H9 (cell line): ENCODE data around the gene TTC7B. TPM values are rescaled to one million over a fixed set of nuclear protein-coding genes. Genes with fewer than 3 reads are reported as not detected.

Experiments
- DNase-seq: peaks from one replicate; pipeline ENCODE4 v3.0.0-alpha.2; 2017
- H2AFZ ChIP-seq: one replicate; pipeline ENCODE4 v1.6.1; 2013; ENCODE audit warnings: mild to moderate bottlenecking, low read length, control low read depth, moderate library complexity
- H2AK5ac ChIP-seq: 2 replicates; pipeline ENCODE4 v1.6.1; 2013; ENCODE audit warnings: low read length, control low read depth, mixed read lengths; ENCODE audit not compliant: insufficient read length
- H2BK120ac ChIP-seq: one replicate; pipeline ENCODE4 v1.6.1; 2013; ENCODE audit warnings: low read depth, mild to moderate bottlenecking, low read length, control low read depth, inconsistent platforms; ENCODE audit not compliant: poor library complexity, severe bottlenecking
- H2BK12ac ChIP-seq: 2 replicates; pipeline ENCODE4 v1.6.1; 2013; ENCODE audit warnings: low read length, control low read depth, mixed read lengths, low read depth; ENCODE audit not compliant: insufficient read length
- H2BK15ac ChIP-seq: 2 replicates; pipeline ENCODE4 v1.6.1; 2013; ENCODE audit warnings: low read depth, low read length, control low read depth
- H2BK20ac ChIP-seq: one replicate; pipeline ENCODE4 v1.6.1; 2013; ENCODE audit warnings: low read depth, mild to moderate bottlenecking, low read length, control low read depth, inconsistent platforms; ENCODE audit not compliant: poor library complexity, severe bottlenecking
- H2BK5ac ChIP-seq: 2 replicates; pipeline ENCODE4 v1.6.1; 2013; ENCODE audit warnings: low read length, control low read depth, mixed read lengths; ENCODE audit not compliant: insufficient read length
- H3K14ac ChIP-seq: 2 replicates; pipeline ENCODE4 v1.6.1; 2013; ENCODE audit warnings: low read length, control low read depth; ENCODE audit not compliant: insufficient read depth
- H3K18ac ChIP-seq: 2 replicates; pipeline ENCODE4 v1.6.1; 2013; ENCODE audit warnings: low read depth, mild to moderate bottlenecking, mixed read lengths, low read length, control low read depth; ENCODE audit not compliant: insufficient read length
- H3K23ac ChIP-seq: 2 replicates; pipeline ENCODE4 v1.6.1; 2013; ENCODE audit warnings: low read length, control low read depth, mixed read lengths, low read depth; ENCODE audit not compliant: insufficient read length
- H3K23me2 ChIP-seq: 2 replicates; pipeline ENCODE4 v1.6.1; 2013; ENCODE audit warnings: low read depth, mild to moderate bottlenecking, mixed read lengths, low read length, control low read depth; ENCODE audit not compliant: insufficient read length, poor library complexity, severe bottlenecking
- H3K27ac ChIP-seq: 2 replicates; pipeline ENCODE4 v1.5.1; 2013; ENCODE audit warnings: low read length, control low read depth, mixed read lengths, low read depth; ENCODE audit not compliant: insufficient read length
- H3K27me3 ChIP-seq: 2 replicates; pipeline ENCODE4 v1.6.1; 2013; ENCODE audit warnings: low read length, control low read depth, inconsistent platforms; ENCODE audit not compliant: insufficient read depth
- H3K4ac ChIP-seq: 2 replicates; pipeline ENCODE4 v1.6.1; 2013; ENCODE audit warnings: low read depth, mild to moderate bottlenecking, control low read depth, inconsistent platforms, low read length, moderate library complexity
- H3K4me1 ChIP-seq: 2 replicates; pipeline ENCODE4 v1.6.1; 2013; ENCODE audit warnings: low read length, control low read depth, inconsistent platforms; ENCODE audit not compliant: insufficient read depth
- H3K4me2 ChIP-seq: 2 replicates; pipeline ENCODE4 v1.6.1; 2013; ENCODE audit warnings: low read length, control low read depth, mixed read lengths; ENCODE audit not compliant: insufficient read length, insufficient read depth
- H3K56ac ChIP-seq: 2 replicates; pipeline ENCODE4 v1.6.1; 2013; ENCODE audit warnings: low read depth, mild to moderate bottlenecking, mixed read lengths, low read length, control low read depth; ENCODE audit not compliant: insufficient read length
- H3K79me1 ChIP-seq: 2 replicates; pipeline ENCODE4 v1.6.1; 2013; ENCODE audit warnings: low read depth, mild to moderate bottlenecking, moderate library complexity, low read length, control low read depth, inconsistent platforms; ENCODE audit not compliant: insufficient read depth, poor library complexity, severe bottlenecking
- H3K79me2 ChIP-seq: 2 replicates; pipeline ENCODE4 v1.6.1; 2013; ENCODE audit warnings: low read length, control low read depth, inconsistent platforms; ENCODE audit not compliant: insufficient read depth
- H3K9ac ChIP-seq: 2 replicates; pipeline ENCODE4 v1.6.1; 2013; ENCODE audit warnings: low read length, control low read depth, mixed read lengths; ENCODE audit not compliant: insufficient read length; ENCODE audit errors: extremely low read depth
- H3K9me3 ChIP-seq: one replicate; pipeline ENCODE4 v1.6.1; 2013; ENCODE audit warnings: low read depth, low read length, inconsistent platforms; ENCODE audit not compliant: control insufficient read depth
- H3T11ph ChIP-seq: one replicate; pipeline ENCODE4 v1.6.1; 2013; ENCODE audit warnings: mild to moderate bottlenecking, low read length, control low read depth, inconsistent platforms
- H4K20me1 ChIP-seq: one replicate; pipeline ENCODE4 v1.6.1; 2013; ENCODE audit not compliant: control insufficient read depth, insufficient read length, insufficient read depth
- H4K5ac ChIP-seq: 2 replicates; pipeline ENCODE4 v1.6.1; 2013; ENCODE audit warnings: low read depth, mild to moderate bottlenecking, mixed read lengths, low read length, control low read depth; ENCODE audit not compliant: insufficient read length
- H4K8ac ChIP-seq: replicated peaks from 2 replicates; pipeline ENCODE4 v1.6.1; 2013; ENCODE audit warnings: low read length, control low read depth, mixed read lengths, low read depth; ENCODE audit not compliant: insufficient read length
- H4K91ac ChIP-seq: 2 replicates; pipeline ENCODE4 v1.6.1; 2013; ENCODE audit warnings: low read depth, mild to moderate bottlenecking, moderate library complexity, mixed read lengths, low read length, control low read depth; ENCODE audit not compliant: insufficient read length
- H3K27ac Mint-ChIP-seq, 3 experiments: 2 replicates in 2 of 3; 3 replicates in 1 of 3; pipeline ENCODE4 v1.8.0; 2020 to 2021; ENCODE audit warnings: mixed read lengths in 3 of 3, mild to moderate bottlenecking in 1 of 3, moderate library complexity in 1 of 3
- H3K27me3 Mint-ChIP-seq: 2 replicates; pipeline ENCODE4 v1.8.0; 2021; ENCODE audit warnings: low read depth, mild to moderate bottlenecking, moderate library complexity, mixed read lengths
- H3K36me3 Mint-ChIP-seq, 3 experiments: 2 replicates in 2 of 3; 3 replicates in 1 of 3; pipeline ENCODE4 v1.8.0; 2020 to 2021; ENCODE audit warnings: low read depth in 3 of 3, mixed read lengths in 3 of 3; ENCODE audit not compliant: insufficient read depth in 1 of 3
- H3K4me1 Mint-ChIP-seq, 2 experiments: 2 replicates each; pipeline ENCODE4 v1.8.0; 2020; ENCODE audit warnings: mixed read lengths in 2 of 2
- H3K4me3 Mint-ChIP-seq, 2 experiments: 2 replicates in 1 of 2; 3 replicates in 1 of 2; pipeline ENCODE4 v1.8.0; 2020 to 2021; ENCODE audit warnings: mild to moderate bottlenecking in 2 of 2, mixed read lengths in 2 of 2, moderate library complexity in 1 of 2
- H3K9me3 Mint-ChIP-seq, 2 experiments: 2 replicates in 1 of 2; 3 replicates in 1 of 2; pipeline ENCODE4 v1.8.0; 2020; ENCODE audit warnings: mild to moderate bottlenecking in 2 of 2, mixed read lengths in 2 of 2, moderate library complexity in 1 of 2
- WGBS: extraction: QIAGEN DNeasy Blood & Tissue Kit; methylation state at CpG from one replicate; pipeline ENCODE4 v1.1.7; 2013; ENCODE audit warnings: missing lambda C conversion rate, low lambda C conversion rate, mixed read lengths; ENCODE audit not compliant: insufficient read length; ENCODE audit errors: extremely low coverage; 5-methylcytosine and 5-hydroxymethylcytosine counted together
- total RNA-seq: library from RNA; stranded (reverse); gene quantifications from 2 replicates; pipeline ENCODE4 v1.2.1, GENCODE V29; 2021
- TF ChIP-seq, protein P1 (sequence below): fragments of 200-600 bp; sonication (generic); conservative IDR thresholded peaks from 3 replicates; pipeline ENCODE4 v1.8.0; 2021; ENCODE audit warnings: antibody characterized with exemption, mild to moderate bottlenecking

Gene TTC7B
- total RNA-seq, 1 experiment from 2014 or later = 33.7 TPM

DNA sequence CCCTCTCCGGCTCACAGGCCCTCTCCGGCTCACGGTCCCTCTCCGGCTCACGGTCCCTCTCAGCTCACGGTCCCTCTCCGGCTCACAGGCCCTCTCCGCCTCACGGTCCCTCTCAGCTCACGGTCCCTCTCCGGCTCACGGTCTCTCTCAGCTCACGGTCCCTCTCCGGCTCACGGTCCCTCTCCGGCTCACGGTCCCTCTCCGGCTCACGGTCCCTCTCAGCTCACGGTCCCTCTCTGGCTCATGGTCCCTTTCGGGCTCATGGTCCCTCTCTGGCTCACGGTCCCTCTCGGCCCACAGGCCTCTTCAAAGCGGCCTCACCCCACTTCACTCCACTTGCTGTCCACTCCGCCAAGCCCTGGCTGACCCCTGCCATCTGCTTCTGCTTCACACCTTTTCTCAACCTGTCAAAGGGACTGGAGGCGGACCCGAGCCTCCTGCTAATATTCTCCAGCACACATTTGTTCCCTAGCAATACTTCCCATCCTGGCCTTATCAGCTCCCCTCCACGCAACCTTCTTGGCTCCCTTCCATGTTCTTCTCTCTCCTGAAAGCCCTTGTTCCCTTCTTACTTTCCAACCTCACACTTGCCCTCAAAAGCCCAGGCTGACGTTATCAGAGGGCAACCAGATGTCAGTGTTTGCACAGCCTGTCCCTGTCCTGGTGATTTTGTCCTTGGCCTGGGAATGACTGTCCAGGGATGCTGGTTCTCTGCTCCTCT, 242.7 kb downstream of the TTC7B start:
- no peak overlapping the region for H3K27ac ChIP-seq

More for the DNA sequence above, 242.7 kb downstream of the TTC7B start:
- H3K23me2 ChIP-seq = no peaks in the 10 kb centered on the region
- H3K23ac ChIP-seq = no peak overlapping the region
- H3K4me3 Mint-ChIP-seq = no peak overlapping the region
- H2BK20ac ChIP-seq = no peak overlapping the region
- no peaks in the 10 kb centered on the region for H3K79me2 ChIP-seq
- TF ChIP-seq, protein P1, sequence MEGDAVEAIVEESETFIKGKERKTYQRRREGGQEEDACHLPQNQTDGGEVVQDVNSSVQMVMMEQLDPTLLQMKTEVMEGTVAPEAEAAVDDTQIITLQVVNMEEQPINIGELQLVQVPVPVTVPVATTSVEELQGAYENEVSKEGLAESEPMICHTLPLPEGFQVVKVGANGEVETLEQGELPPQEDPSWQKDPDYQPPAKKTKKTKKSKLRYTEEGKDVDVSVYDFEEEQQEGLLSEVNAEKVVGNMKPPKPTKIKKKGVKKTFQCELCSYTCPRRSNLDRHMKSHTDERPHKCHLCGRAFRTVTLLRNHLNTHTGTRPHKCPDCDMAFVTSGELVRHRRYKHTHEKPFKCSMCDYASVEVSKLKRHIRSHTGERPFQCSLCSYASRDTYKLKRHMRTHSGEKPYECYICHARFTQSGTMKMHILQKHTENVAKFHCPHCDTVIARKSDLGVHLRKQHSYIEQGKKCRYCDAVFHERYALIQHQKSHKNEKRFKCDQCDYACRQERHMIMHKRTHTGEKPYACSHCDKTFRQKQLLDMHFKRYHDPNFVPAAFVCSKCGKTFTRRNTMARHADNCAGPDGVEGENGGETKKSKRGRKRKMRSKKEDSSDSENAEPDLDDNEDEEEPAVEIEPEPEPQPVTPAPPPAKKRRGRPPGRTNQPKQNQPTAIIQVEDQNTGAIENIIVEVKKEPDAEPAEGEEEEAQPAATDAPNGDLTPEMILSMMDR = no peak
- H4K91ac ChIP-seq = no peak overlapping the region
- H3K27ac Mint-ChIP-seq = no peak overlapping the region
- no peak overlapping the region for H2BK5ac ChIP-seq
- no peak overlapping the region for H2AK5ac ChIP-seq
- no peak overlapping the region for H3K18ac ChIP-seq
- H3K14ac ChIP-seq = no peak overlapping the region
- no peaks in the 10 kb centered on the region for H3K79me1 ChIP-seq
- H3K27me3 Mint-ChIP-seq = peaks cover 2% of the 10 kb centered on the region
- H3K36me3 Mint-ChIP-seq = no peaks in the 10 kb centered on the region
- no peak overlapping the region for H2BK15ac ChIP-seq
- peaks cover 11% of the 10 kb centered on the region; the same call in 1 of the 2 replicates for H3K4me1 ChIP-seq
- H4K8ac ChIP-seq = no peak overlapping the region
- no peak overlapping the region for H3K56ac ChIP-seq
- WGBS = no CpG with 5 or more reads among the region's 29 CpGs
- no peak overlapping the region for H3K4ac ChIP-seq
- no peak overlapping the region for H2BK120ac ChIP-seq
- no peak overlapping the region for H2AFZ ChIP-seq
- no peak for DNase-seq
- no peak overlapping the region for H4K5ac ChIP-seq
- H3K9ac ChIP-seq = no peak overlapping the region
- no peak overlapping the region for H3K4me2 ChIP-seq
- peaks cover 6% of the 10 kb centered on the region for H4K20me1 ChIP-seq
- H3K27me3 ChIP-seq = no peaks in the 10 kb centered on the region
- no peak overlapping the region for H3T11ph ChIP-seq
- no peak overlapping the region for H2BK12ac ChIP-seq
- no peaks in the 10 kb centered on the region for H3K9me3 Mint-ChIP-seq
- H3K9me3 ChIP-seq = no peaks in the 10 kb centered on the region
- H3K4me1 Mint-ChIP-seq = peaks cover 47 to 50% of the 10 kb centered on the region in 2 experiments
